Measurements from ENCODE around the gene HDAC1.
"Not testable (repeated sequence)": the region's sequence is repeated elsewhere in the genome, so short reads cannot be mapped to it uniquely, and the experiment has no call there.

Gene HDAC1

DNA sequence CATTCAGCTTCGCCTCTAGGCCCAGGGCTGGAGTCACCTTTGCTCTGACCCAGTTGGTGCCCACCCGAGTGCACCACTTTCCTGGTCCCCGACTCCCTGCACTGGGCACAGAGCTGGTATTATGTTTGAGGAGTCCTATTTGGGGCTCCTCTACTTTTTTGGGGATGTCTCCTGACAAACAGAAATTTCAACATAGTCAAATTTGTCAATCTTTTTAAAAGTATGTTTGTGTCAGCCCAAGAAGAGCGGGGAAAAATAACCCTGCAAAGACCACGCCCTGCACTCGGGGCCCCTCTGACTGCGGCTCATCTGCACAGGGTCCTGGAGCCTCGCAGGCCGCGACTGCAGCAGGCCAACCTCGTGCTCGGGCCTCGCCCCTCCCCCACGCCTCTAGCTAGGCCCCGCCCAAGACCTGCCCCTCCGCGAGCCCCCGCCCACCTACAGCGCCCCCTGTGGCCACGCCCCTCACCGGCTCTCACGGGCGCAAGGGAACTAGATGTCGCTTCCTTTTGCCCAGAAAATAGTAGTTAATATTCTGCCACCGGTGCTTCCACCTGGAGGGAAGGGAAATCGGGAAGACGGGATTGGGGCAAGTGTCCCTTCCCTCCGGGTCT lies 59.0 kb downstream of the HDAC1 start:
- DNase-seq, result peak; percentile 94

DNA sequence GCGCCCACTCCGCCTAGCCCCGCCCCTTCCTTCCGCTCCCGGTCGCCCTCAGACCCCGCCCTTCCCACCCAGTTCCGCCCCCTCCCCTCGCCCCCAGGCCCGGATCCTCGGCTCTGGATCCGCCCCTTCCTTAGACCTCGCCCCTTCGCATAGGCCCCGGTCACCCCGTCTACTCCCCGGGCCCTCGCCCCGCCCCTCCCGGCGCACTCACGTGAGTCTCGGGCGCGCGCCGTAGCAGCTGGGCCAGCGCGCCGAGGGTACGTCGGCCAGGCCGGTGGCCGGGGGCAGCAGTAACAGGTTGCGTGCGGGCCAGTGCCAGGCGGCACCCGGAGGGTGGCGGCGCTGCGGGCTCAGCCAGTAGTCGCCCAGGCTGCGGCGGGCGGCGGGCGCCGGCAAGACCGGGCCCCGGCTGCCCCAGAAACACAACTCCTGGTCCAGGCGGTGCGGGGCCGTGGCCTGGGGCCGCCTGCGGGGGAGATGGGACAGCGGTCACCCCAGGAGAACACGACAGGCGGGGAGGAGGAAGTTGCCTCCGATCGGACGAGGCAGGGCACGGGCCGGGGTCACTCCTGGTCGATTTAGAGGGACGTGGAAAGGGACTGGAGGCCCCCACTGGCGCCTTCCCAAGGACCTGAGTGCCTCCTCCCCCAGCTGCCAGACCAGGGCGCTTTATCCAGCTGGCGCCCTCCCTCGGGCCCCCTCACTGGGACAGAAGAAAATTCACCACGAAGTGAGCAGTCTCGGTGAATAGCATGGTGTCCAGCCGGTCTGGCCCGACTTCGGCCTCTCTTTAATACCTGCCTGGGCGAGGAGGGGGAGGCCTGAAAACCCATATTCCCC lies 59.7 kb downstream of the HDAC1 start:
- DNase-seq, result peak; percentile 99

DNA sequence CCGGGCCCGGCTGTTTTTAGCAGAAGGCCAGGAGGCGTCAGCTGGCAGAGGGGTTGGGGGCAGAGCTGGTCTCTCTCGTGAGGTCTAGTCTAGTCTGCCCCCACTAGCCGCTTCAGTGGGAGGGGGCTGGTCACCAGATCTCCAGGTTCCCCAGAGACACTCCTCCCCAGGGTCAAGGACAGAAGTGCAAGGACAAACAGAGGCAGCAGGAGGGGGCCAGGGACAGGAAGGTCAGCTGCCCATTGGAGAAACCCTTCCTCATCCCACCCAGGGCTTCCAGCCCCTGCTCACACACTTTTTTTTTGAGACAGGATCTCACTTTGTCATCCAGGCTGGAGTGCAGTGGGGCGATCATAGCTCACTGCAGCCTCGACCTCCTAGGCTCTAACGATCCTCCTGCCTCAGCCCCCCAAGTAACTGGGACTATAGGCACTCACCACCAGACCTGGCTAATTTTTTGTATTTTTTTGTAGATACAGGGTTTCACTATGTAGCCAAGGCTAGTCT lies 60.4 kb downstream of the HDAC1 start:
- no peak for DNase-seq

DNA sequence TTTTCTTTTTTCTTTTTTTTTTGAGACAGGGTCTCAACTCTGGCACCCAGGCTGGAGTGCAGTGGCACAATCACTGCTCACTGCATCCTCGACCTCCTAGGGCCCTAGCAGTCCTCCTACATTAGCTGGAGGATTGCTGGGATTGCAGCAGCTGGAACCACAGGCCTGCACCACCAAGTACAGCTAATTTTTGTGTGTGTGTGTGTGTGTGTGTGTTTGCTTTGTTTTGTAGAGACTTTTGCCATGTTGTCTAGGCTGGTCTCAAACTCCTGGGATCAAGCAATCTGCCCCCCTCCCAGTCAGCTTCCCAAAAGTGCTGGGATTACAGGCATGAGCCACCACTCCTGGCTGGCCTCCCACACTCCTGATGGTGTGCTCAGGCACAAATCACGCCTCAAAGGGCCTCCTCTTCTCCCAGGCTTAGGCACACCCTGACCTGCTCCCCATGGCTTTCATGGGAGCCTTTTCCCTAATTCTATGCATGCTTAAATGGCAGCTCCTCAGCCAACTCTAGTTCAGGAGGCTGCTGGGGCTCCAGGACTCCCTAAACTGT lies 61.0 kb downstream of the HDAC1 start:
- DNase-seq, result no peak

DNA sequence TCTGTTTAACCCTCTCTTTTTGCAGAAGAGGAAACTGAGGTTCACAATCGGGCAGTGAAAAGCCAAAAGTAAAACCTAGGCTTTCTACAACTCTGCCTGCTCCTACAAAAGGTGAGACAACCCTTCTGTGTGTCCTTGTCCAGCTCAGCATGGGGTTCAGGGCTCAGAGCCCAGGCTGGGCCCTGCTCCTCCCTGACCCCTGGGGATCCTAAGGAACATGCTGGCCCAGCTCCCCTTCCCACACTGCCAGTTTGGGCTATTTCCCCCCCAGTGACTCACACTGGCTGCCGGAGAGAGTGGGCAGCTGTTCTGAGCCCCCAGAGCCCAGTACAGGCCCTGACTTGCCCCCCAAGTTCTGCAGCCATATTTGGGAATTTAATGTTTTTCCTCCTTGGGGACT lies 61.5 kb downstream of the HDAC1 start:
- no peak for DNase-seq

DNA sequence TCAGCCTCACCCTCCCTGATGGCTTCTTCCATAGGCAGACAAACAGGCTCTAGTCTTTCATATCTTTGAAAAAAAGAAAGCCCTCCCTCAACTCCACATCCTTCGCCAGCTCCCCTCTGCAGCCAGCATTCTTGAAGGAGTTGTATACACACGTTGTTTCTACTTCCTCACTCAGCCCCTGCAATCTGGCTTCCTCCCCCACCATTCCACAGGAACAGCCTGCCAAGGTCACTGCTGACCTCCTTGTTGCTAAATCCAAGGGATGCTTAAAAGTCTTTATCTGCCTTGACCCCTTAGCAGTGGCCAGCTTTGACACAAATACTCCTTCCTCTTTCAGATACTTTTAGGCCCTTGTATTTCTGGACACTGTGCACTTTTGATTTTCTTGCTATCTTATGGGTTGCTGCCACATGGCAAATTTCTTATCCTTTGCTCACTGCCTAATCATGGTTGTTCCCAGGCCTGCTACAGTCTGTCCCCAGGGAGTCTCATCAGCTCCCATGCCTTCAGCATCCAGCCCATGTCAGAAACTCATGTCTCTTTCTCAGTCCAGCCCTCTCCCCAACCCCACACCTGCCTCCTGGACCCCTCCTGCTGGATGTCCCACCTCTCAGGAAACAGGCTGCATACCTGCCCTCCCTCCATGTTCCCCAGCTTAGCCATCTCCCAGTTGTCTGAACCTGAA lies 62.1 kb downstream of the HDAC1 start:
- DNase-seq, result no peak

DNA sequence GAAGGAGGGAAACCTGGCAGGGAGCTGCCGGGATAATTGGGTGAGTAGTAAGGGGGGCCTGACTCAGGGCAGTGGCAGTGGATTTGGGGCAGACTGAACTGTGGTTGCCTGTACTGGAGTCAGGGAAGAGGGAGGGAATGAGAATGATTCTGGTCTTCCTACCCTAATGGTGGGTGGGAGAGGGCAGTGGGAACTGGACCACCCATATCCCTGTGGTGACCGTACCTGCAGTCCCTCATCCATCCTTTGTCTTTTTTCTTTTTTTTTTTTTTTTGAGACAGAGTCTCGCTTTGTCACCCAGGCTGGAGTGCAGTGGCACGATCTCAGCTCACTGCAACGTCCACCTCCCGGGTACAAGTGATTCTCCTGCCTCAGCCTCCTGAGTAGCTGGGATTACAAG lies 63.9 kb downstream of the HDAC1 start:
- not testable (repeated sequence) for DNase-seq

DNA sequence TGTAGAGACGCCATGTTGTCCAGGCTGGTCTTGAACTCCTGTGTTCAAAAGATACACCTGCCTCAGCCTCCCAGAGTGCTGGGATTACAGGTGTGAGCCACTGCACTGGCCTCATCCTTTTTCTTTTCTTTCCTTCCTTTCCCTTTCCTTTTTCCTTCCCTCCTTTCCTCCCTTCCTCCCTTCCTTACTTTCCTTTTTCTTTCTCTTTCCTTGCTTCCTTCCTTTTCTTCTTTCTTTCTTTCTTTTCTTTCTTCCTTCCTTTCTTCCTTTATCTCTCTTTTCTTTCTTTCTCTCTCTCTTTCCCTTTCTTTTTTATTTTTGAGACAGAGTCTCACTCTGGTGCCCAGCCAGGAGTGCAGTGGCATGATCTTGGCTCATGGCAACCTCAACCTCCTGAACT lies 64.6 kb downstream of the HDAC1 start:
- no peak for DNase-seq

DNA sequence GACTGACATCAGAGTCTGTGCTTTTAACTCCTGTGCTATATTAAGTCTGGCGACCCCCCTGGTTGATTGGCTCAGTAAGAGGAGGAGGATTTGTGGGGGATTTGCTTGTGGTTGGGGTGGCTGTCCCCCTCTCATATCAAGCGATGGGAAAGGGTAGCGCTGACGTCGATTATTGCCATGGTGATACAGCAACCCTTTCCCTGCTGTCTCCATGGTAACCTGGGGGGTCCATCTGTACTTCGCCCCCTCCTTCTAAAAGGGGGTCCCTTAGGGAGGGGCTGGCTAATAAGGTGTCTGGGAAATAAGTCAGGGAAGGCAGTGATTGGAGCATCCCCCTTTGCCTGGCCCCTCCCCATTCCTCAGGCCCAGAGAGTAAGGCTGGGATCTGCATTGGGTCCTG lies 65.7 kb downstream of the HDAC1 start:
- DNase-seq, result no peak

DNA sequence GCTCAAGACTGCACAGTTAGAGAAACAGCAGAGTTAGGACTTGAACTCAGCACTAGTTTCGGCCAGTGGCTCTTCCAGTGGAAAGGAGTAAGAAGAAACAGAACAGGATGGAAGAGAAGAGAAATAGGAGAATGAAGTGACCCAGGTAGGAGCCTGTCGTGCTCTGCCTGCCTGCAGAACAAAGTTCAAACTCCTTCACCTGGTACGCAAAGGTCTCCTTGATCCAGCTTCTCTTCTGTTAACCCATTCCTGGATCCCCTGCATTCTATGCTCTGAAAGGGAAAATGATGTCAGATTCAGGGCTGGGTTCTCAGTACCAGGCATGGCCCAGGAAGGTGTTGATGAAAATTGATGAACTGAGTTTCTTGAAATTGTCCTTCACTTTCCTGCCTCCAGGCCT lies 66.6 kb downstream of the HDAC1 start:
- DNase-seq, result no peak

DNA sequence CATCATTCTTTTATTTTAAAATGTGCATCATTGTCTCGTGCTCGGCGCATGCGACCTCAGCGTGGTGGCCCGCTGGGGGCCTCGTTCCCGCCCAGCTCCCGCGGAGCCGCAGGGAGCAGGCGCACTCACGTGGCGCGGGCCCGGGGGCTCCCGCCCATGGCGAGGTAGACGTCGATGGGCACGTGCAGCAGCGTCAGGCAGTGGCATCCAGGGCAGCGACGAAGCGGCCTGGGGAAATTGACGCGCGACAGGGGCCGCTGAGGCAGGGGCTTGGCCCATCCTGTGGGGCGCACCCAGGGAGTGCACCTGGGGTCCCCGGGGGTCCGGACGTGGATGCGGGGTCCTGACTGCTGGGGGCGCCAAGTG lies 69.4 kb downstream of the HDAC1 start:
- no peak for DNase-seq

DNA sequence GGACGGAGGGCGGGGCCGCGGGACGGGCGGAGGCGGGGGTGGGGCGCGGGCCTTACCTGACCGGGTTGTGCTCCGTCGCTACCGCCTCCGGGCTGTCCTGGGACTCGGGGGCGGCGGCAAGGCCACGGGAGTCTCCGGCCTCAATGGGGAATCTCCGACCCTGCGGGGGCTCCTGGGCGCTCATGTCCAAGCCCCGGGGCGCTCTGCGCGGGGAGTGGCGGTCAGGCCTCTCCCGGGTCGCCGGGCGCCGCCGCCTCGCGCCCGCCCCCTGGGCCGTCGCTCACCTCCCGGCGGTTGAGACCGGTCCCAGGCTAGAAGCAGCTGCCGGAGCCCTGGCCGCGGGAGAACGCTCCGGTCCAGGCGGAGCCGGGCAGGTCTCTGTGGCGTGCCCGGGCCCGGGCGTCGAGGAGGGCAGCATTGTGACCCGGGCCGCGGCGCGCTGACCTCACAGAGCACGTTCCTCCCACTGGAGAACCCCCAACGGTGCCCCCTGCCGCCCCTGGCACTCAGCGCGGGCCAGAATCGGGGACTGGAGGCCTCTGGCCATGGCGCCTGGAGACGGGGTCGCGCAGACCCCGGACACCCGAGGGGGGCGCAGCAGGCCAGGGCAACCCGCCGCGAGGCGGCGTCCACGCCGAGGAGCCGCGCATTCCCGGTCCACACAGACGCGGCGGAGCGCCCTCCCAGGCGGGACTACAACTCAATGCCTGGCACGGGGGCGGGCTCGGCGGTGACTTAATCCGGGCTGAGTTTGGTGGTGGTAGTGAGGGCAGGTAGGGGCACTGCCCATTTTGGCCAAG lies 70.0 kb downstream of the HDAC1 start:
- DNase-seq, result no peak

DNA sequence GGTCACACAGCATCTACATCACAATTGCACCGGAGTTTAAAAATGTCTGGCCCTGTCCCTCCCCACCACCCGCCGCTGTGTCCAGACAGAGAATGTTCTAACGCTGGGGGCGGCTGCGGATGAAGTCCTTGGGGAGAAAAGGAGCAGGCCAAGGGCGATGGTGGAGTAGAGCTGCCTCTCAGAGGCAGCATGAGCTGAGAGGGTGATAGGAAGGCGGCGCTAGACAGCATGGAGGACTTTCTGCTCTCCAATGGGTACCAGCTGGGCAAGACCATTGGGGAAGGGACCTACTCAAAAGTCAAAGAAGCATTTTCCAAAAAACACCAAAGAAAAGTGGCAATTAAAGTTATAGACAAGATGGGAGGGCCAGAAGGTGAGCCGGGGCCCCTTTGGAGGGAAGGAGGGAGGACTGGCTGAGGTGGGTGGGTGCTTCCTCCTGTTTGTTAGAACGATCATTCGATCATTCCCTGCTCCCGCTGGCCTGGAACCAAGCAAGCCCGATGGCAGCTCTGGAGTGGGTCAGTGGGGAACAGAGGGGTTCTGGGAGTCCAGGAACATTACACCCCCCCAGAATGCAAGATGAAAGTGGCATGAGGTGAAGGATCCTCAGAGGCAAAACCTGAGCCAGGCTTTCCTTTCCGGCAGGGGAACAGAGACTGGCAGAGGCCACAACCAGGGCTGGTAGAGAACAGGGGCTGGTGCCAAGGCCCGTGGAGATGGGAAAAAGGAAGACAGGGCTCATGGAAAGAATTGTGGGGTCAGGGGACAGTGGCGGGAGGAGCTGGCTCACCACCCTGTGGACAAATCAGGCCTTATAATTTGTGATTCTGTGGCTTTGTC lies 70.8 kb downstream of the HDAC1 start, which contains the start of the genes FAM229A and TSSK3:
Gene FAM229A, minus strand, starts transcription at position 12 of the 840 bp plus-strand sequence. CDS start 394 bp downstream, outside the sequence.
Gene TSSK3, plus strand, starts transcription at position 66 of the 840 bp plus-strand sequence. Its CDS starts 163 bp downstream, at position 229.
- DNase-seq, result no peak

DNA sequence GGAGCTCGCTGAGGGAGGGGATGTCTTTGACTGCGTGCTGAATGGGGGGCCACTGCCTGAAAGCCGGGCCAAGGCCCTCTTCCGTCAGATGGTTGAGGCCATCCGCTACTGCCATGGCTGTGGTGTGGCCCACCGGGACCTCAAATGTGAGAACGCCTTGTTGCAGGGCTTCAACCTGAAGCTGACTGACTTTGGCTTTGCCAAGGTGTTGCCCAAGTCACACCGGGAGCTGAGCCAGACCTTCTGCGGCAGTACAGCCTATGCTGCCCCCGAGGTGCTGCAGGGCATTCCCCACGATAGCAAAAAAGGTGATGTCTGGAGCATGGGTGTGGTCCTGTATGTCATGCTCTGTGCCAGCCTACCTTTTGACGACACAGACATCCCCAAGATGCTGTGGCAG lies 71.8 kb downstream of the HDAC1 start:
- no peak for DNase-seq

DNA sequence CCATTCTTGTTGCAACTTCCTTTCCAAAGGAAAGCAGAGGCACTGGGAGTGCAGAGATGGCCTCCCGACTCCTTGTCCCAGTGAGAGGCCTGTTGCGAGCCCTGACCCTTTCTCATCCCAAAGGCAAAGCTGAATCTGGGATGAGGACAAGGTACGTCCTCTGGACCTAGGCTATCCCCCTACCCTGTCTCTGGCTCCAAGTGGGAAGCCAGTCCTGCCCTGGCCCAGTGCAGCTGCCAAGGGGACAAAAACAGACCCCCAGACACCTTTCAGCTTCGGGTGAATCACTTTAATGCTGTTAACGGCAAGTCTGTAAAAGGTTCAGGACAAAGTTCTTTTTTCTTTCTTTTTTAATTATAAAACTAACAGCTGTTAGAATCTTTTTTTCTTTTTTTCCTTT lies 73.0 kb downstream of the HDAC1 start:
- DNase-seq, result no peak

DNA sequence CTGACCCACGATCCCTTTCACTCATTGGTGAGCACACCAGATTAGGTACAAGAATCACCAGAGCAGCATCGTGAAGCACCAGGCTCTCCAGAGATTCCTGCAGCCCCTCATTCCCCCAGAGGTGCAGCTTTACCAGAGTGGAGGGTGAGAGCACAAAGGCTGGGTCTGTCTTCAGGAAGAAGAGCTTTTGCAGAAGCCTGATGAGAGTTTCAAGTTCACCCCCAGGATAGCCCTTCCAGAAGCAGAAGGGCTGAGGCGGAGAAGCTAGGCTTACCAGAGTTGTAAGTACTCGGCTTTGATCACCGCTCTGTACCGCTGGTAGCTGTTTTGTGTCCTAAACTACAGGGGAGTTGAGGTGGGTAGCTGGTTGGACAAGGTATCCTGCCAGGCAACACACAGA lies 73.6 kb downstream of the HDAC1 start:
- no peak for DNase-seq

DNA sequence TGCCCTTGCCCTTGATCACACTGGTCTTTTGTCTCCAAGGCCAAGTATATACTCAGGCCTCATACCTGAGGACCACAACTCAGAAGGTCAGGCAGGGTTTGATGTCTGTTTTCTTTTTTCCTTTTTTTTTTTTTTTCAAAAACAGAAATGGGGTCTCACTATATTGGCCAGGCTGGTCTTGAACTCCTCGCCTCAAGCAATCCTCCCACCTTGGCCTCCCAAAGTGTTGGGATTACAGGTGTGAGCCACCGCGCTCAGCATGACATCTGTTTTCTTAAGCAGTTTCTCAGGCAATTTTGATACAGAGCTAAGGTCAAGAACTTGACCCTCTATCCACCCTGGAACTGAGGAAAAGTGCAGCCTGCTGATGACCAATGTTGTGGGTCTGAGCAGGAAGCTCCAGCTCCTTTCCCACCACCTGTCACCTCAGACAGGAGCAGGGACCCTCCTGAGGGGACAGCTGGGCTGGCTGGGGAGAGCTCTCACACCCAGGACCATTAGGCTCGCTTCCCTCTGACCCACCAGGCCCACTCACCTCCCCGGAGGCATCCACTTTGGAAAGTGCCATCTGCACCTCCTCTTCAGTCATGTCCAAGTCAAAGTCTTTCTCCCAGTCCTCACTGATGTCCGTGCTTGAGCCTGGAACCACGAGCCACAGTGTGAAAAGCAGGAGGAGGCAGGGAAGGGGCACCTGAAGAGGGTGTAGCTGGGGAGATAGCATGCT lies 76.2 kb downstream of the HDAC1 start:
- DNase-seq, result no peak

DNA sequence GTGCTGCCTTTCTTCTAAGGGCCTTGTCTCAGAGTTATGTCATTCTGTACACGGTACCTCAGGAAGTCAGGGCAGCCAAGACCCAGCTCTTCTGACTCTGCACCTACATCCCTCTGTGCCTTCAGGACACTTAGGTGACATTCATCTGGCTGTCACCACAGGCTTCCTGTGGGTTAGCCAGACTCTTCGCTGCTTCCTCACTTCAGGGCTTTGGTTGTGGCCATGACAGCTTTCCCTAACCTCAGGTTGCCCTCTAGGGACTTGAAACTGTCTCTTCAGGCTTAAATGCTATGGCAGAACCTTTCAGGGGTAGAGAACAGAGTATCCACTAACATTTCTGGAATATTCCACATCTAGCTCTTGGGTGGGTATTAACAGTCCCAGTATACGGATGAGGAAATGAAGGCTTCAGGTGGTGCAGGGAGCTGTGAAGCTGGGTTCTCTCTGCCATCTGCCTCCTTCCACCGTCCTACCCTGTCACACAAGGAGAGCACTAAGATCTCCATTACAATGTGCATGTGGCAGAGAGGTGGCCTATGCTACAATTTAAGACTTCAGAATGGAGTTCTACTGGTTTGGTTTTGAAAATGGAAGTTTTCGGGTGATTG lies 80.4 kb downstream of the HDAC1 start:
- no peak for DNase-seq

DNA sequence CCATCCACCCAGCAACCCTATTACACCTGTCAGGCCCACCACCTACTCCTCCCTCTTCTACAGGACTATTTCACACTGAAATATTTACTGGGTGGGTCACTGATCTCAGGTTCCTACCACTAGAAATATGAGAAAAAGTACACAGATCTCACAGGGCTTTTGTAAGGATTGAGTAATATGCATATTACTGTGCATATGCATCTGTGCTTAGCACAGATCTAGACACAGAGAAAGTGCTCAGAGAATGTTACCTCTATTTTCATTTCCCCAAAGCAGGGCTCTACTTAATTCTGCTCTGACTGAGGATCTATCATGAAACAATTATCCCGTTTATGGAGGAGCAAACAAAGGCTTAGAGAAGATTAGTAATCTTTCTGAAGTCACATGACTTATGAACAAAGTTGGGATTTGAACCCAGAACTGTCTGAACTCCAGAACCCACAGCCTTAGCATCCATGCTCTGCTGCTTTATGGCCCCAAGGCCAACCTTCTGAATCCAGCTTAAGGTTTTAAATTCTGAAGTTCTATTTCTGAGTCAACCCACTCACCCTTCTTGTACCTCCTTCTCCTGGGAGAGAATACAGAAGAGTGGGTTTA lies 82.2 kb downstream of the HDAC1 start:
- DNase-seq, result no peak

DNA sequence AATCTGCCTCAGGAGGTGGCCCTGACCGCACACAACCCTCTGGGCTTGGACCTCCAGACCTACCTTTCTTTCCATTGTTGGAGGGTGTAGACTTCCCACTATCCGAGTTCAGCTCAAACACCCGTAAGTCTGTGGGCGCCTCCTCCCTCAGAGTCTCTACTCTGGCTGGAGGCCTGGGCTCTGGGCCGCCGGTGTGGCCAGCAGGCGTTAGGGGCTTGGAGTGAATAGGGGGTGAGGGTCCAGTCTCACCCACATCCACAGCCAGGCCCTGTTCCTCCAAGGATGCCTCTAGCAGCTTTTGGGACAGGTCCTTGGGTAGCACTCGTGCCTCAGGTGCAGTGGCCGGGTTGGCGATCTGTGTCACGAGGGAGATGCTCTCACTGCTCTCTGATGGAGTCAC lies 84.3 kb downstream of the HDAC1 start:
- DNase-seq, result no peak

Measured in NCI-H774 (cell line).